Right ventricle myocardium inferior (tissue), 1 donor: Measurements from ENCODE around the gene C12orf60. TPM values are rescaled to one million over a fixed set of nuclear protein-coding genes. Genes with fewer than 3 reads are reported as not detected.
"Not testable (repeated sequence)": the region's sequence is repeated elsewhere in the genome, so short reads cannot be mapped to it uniquely, and the experiment has no call there.

Experiments
- ATAC-seq: fragments of 200-7000 bp; cut with Tn5 transposase; one replicate; pipeline ENCODE4 v1.9.1; 2020; ENCODE audit warnings: mild to moderate bottlenecking, moderate library complexity
- DNase-seq: peaks from one replicate; pipeline ENCODE4 v3.0.0; 2021; ENCODE audit errors: missing footprints
- intact Hi-C: fragments of 100-400 bp; cut with DNase I; formaldehyde crosslinking; loops from one replicate; pipeline ENCODE4 v1.11.0; 2022
- long read RNA-seq: library from polyadenylated mRNA; unstranded; transcript quantifications from one replicate; pipeline ENCODE4 v2.0.0, GENCODE V29; 2021
- total RNA-seq: library from RNA; stranded (reverse); fragmentation: NEBNext Ultra II Directional; extraction: Animal tissue kit (Norgen Biotek cat#: 25700); gene quantifications from one replicate; pipeline ENCODE4 v1.2.1, GENCODE V29; 2021
- donor health status: DM: no; HTN: yes; CAD: no; lungs with severe emphysema.

Gene C12orf60, protein sequence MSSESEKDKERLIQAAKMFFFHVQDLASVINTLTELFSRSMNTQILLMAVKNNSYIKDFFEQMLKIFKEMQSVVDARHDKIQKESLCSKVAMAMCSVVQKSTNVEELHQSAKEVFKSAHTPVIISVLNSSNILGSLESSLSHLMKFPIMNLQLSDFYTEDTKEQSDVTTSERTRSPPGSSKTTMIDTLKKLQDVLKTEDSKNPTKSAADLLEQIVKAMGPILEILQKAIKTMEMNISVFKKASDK
- total RNA-seq, result 2.0 TPM
- long read RNA-seq, partial matches to known transcripts, result 0 of 4 reads
- long read RNA-seq, other reads (novel, unspliced or antisense), result 1 of 4 reads

DNA sequence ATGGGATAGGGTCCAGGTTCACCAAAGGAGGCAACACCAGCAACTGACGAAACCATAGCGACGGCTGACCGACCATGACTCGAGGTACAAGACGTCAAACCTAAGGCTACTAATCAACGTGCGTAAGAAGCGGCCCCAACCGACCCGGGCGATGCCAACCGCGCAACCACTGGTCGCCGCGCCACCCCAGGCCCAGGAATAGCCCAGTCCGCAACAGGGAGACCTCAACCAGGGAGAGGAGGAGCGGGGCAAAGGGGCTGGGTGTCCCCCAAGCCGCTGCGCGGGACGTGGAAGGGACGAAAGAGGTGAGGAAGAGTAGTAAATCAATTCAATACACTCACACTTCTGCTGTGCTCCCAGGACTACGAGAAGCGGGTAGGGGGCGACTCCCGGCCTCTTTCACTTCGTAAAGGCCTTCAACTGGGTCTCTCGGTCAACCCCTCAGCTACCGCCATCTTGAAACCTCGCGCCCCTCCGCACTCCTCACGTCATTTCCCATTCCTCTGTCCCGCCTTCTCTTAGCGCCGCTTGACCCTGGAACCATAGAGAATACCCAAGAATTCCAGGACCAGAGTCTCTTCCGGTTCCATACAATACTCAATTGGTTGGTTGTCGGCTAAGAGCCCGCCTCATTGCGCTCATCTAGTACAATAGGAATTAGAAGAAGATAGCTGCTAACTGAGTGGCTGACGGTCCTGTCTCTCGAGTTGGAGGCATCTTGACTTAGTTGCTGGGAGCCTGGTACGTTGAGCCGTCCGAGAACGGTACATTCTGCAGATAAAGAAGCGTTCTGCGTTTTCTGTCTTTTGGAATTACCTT, at the start of gene C12orf60, which contains the start of gene WBP11:
Gene C12orf60, plus strand, starts transcription at position 660 of the 819 bp plus-strand sequence. CDS start 19,266 bp downstream, outside the sequence.
Gene WBP11, minus strand, starts transcription at position 468 of the 819 bp plus-strand sequence. CDS start 2,095 bp downstream, outside the sequence.
- DNase-seq, result peak; percentile 95
- intact Hi-C loops, result loop anchor here (1.0 to 2.0 kb wide), 2 partner anchors 28 to 189 kb away; a partner anchor contains a TSS
- ATAC-seq, result peak; percentile 100

DNA sequence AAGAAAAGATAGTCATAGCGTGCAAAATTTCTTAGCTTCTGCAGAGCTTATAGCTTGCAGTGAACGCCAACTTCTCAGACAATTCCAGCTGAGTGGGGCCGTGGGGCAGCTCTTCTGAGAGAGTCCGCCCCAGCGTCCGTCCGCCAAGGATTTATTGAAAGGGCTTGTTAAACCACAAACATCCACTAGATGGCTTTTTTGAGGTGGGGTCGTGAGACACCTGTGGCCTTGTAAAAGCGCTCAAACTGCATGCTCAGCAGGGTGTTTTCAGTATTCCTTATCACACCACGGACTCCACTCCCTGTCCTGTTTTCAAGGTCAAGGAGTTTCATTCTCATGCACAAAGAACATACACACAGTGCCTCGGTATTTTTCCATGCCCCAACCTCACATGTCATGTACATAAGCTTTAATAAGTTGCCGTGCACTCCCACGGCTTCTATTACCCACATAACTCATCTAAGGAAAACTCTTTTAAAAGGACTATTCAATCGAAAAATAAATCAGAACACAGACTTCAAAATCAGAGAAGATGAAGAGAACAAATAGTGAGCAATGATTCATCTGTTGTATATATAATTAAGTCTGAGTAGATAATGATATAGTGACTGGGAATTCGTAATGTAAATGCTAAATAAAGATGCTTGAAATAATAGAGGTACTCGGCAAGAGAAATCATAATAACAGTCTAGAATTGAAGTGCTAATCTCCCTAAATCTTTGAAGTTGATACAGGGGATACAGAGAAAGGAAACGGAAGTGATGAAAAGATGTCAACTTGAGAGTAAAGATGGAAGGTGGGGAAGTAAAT, 46.9 kb upstream of the C12orf60 start:
- intact Hi-C loops, result no loop called here
- ATAC-seq (no peak), DNase-seq (no peak)

- intact Hi-C loops, ATAC-seq, DNase-seq: not testable (repeated sequence)
These were observed 43.7 kb upstream of the C12orf60 start for GRCh38 chr12:14759711-14760280.

DNA sequence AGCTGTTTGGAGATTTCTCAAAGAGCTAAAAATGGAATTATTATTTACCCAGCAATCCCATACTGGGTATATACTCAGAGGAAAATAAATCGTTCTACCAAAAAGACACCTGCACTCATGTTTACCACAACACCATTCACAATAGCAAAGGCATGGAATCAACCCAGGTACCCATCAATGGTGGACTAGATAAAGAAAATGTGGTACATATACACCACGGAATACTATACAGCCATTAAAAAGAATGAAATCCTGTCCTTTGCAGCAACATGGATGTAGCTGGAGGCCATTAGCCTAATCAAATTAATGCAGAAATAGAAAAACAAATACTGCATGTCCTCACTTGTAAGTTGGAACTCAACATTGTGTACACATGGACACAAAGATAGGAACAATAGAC, 38.1 kb upstream of the C12orf60 start:
- no peak for DNase-seq
- no peak for ATAC-seq
- intact Hi-C loops, result no loop called here

DNA sequence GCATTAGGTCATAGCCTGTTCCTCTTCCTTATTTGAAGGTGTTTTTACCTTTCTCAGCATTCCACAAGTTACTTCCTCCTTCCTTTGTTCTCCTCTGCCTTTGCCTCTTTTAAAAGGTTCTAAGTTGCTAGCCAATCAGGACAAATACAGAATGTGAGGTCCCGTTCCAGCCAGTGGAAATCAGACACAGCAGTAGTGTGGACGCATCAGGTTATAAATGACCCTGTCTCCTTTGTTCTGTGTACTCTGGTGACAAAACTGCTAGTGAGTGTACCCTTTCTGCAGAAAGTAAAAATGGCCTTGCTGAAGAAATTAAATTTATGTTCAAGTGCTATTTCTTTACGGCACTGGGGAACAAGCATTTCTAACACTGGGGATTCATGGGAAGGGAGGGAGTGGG, 37.5 kb upstream of the C12orf60 start:
- intact Hi-C loops, DNase-seq, ATAC-seq: not testable (repeated sequence)

DNA sequence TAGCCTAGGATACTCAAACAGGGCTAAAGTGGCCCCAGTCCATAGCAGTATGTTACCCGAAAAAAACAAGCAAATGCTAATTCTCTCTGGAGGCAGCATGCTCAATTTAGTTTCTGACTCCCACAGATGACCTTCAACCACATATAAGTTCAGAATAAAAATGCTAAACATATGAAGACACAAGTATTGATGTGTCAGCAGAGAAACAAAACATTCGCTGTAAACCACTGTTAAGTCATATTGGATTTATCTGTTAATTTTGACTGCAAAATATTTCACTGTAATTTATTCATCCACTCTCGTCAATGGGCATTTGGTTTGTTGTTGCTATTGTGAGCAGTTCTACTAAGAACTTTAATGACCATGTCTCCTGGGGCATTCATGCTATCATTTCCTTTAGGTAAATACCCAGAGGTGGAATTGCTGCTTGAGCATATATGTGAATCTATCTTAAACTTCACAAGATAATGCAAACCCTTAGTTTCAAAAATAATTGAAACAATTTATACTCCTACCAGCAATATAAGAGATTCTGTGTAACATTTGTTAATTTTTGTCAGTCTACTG, 36.7 kb upstream of the C12orf60 start:
- intact Hi-C loops, result no loop called here
- DNase-seq, result no peak
- ATAC-seq, result no peak

DNA sequence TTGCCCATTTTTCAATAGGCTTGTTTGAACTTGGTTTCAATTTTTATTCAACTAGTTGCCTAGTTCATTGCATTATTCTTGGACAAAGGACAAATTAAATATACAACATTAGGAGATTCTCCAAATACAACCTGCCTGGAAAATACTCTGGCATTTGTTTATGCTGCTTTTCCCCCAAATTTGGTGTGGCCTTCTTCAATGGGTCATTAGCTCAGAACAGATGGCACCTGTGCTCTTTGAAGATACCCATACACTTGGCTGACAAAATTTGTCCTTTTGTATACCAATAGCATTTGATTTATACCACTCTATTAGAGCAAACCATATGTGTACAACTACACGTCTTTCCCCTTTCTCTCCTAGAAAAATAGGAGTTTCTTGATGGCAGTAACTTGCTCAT, 35.9 kb upstream of the C12orf60 start:
- DNase-seq (no peak), ATAC-seq (no peak)
- intact Hi-C loops, result no loop called here

- ATAC-seq (no peak), DNase-seq (peak; percentile 50)
- intact Hi-C loops, result no loop called here
These were observed 34.6 kb upstream of the C12orf60 start for GRCh38 chr12:14768823-14769405.

DNA sequence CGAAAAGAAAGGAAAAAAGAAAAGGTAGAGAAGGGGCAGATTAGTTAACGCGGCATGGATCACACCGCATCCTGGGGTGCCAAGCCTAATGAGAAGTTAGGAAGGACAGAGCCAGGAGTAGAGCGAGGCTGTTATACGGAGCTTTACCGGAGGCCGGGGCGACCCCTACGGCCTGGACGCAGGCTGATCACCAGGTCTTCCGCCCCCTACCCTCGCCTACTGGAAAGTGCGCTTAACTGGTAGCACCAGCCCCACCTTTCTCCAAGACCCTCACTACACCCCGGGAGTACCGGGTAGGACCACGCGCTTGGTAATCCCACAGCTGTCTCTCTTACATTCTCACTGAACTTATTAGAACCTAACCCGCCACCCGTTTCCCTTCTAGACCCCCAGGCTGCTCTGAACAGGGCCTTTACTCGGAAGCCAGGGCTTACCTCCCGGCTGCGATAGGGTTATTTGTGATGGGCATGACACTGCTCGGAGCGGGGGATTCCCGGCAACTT, 34.0 kb upstream of the C12orf60 start:
- ATAC-seq, result no peak

GRCh38 chr12:14769969-14770495, 33.4 kb upstream of the C12orf60 start:
- ATAC-seq (peak; percentile 61), DNase-seq (peak; percentile 92)
- intact Hi-C loops, result loop anchor here (5.0 kb wide), 1 partner anchor 513 kb away; no protein-coding TSS in a partner anchor

More for the DNA sequence above, 34.0 kb upstream of the C12orf60 start:
- intact Hi-C loops, result no loop called here
- DNase-seq, result no peak

- ATAC-seq (peak; percentile 73), DNase-seq (peak; percentile 89)
- intact Hi-C loops, result loop anchor here (5.0 kb wide), 1 partner anchor 513 kb away; no protein-coding TSS in a partner anchor
These were observed 32.7 kb upstream of the C12orf60 start for GRCh38 chr12:14770496-14771461.

DNA sequence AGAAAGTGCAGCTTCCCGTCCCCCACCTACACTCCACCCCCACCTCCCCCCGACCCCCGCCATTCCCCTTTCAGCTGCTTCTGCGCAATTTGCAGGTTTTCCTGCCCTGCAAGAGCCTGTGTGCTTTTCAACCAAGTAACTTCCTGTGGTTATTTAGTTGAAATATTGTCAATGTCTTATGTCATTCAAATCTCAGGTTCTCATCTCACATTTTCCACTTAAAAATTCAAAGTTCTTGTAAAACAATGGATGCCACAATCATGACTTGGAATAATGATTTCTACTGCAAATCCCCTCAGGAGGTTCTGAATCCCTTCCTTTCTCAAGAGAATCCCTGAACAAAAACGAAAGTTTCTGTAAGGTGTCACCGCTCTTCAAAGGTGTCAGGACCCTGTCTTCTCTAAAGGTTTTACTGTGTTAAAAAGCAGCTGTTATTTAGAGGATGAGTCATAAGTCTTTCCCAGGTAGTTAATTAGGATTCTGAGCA, 31.8 kb upstream of the C12orf60 start:
- intact Hi-C loops, result loop anchor here (5.0 kb wide), 1 partner anchor 514 kb away; no protein-coding TSS in a partner anchor
- ATAC-seq (no peak), DNase-seq (no peak)

- ATAC-seq (no peak), DNase-seq (no peak)
- intact Hi-C loops, result loop anchor here (5.0 kb wide), 1 partner anchor 516 kb away; no protein-coding TSS in a partner anchor
These were observed 30.5 kb upstream of the C12orf60 start for GRCh38 chr12:14772946-14773345.

DNA sequence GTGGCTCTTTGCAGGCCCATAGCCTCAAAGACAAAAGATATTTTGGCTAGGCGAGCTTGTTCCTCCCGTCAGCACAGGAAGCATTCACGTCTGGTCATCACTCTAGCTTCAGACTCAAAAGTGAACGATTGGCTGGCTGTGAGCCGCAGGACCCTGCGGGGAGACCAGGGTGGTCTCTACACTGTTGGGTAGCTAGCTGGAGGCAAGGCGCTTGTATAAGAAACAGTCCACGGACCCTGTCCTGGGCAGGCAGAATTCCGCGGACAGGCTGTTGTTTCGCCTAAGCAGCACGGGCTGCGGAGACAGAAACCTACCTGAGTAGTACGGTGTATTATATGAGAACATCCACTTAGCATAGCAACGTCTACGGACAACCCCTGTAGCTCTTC, 29.8 kb upstream of the C12orf60 start:
- ATAC-seq (no peak), DNase-seq (no peak)
- intact Hi-C loops, result loop anchor here (2.0 to 5.0 kb wide), 3 partner anchors 29 to 516 kb away; partner anchors contain the start of genes C12orf60 and WBP11

DNA sequence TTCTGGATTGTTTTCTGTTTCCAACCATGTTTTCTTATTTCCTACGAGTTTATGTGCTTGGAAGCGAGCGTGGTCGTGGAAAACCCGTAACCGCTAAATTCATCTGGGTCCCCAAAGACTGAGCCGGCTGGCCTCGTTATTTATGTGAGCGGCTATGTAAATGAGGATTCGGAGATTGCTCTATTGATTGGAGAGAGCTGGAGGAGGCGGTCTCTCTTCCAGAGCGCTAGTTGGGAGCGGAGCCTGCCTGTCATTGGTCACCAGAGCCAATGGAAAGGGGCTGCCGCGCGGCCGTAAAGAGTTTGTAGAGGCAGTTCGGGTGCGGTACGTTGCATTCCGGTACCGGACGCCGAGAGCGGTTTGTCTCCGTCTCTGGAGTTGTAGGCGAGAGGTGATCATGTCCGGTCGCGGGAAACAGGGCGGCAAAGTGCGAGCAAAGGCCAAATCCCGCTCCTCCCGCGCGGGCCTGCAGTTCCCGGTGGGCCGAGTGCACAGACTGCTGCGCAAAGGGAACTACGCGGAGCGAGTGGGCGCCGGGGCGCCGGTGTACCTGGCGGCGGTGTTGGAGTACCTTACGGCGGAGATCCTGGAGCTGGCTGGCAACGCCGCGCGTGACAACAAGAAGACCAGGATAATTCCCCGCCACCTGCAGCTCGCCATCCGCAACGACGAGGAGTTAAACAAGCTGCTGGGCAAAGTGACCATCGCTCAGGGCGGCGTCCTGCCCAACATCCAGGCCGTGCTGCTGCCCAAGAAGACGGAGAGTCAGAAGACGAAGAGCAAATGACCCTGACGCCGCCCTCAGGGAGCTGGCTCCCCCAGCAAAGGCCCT, 29.2 kb upstream of the C12orf60 start:
- ATAC-seq, result peak; percentile 88
- intact Hi-C loops, result loop anchor here (2.0 to 5.0 kb wide), 3 partner anchors 29 to 517 kb away; partner anchors contain the start of genes C12orf60 and WBP11

More for the DNA sequence above, 29.2 kb upstream of the C12orf60 start:
- DNase-seq, result peak; percentile 97
